ENCODE results near the gene VAV3. TPM values are rescaled to one million over a fixed set of nuclear protein-coding genes. Genes with fewer than 3 reads are reported as not detected.

Gene VAV3
- total RNA-seq, 2 donors from 2014 or later: 1.7 to 4.9 TPM

DNA sequence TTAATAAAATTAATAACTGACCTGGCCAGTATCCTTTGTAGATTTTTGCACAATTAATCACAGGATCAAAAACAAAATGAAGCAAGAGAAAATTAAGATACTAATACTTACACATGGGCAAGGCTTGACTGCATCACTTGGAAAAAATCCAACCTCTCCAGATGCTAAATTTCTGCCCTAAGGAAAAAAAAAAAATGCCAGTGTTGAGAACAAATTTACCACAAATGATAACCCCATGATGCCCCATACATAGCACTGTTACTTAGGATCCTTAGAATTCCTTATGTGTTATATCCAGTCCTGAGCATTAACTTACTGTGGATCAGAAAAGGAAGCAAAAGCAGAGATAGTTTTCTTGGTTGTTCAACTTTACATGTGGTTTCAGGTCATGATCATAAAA is 347.5 kb downstream of the VAV3 start:
- no peak overlapping the region for H3K4me3 Mint-ChIP-seq
- no peak overlapping the region for H3K27ac Mint-ChIP-seq
- no peaks in the 10 kb centered on the region for H3K27me3 Mint-ChIP-seq
- H3K4me1 Mint-ChIP-seq: peaks cover under 1% of the 10 kb centered on the region
- no peak for ATAC-seq (replicated peaks)
- H3K9me3 Mint-ChIP-seq: peaks cover 20% of the 10 kb centered on the region
- peaks cover 27% of the 10 kb centered on the region for H3K36me3 Mint-ChIP-seq (ENCODE audit: low read depth)

DNA sequence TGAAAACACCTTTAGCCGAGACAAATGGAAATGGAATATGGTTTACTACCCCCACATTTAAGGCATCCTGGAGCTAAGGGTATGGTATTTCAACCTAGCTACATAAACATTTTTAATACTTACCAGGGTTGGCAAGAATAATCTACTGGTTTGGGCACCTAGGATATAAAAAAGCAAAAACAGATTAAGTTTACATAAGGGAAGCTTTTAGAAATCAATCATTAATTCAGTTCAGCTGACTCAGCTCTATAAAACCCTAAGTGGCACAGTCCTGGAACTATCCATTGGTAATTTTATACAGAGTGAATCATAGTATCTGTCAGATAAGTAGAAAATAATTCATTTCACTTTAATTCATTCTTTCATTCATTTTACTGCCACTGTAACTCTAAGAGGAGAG is 355.2 kb downstream of the VAV3 start:
- Mint-ChIP-seq H3K27ac (no peak overlapping the region), H3K4me1 (no peaks in the 10 kb centered on the region), H3K9me3 (peaks cover 13% of the 10 kb centered on the region), H3K4me3 (no peak overlapping the region), H3K27me3 (no peaks in the 10 kb centered on the region), H3K36me3 (ENCODE audit: low read depth) (peaks cover 1% of the 10 kb centered on the region)
- no peak for ATAC-seq (replicated peaks)

GRCh38 chr1:107604825-107605224 is 360.2 kb downstream of the VAV3 start:
- ATAC-seq (replicated peaks): no peak
- Mint-ChIP-seq H3K4me1 (no peaks in the 10 kb centered on the region), H3K27me3 (no peaks in the 10 kb centered on the region), H3K36me3 (ENCODE audit: low read depth) (no peaks in the 10 kb centered on the region), H3K27ac (no peak overlapping the region), H3K9me3 (peaks cover 3% of the 10 kb centered on the region), H3K4me3 (no peak overlapping the region)

GRCh38 chr1:107600607-107601160 is 364.3 kb downstream of the VAV3 start:
- Mint-ChIP-seq H3K27ac (no peak overlapping the region), H3K4me3 (no peak overlapping the region), H3K4me1 (no peaks in the 10 kb centered on the region), H3K9me3 (no peaks in the 10 kb centered on the region), H3K36me3 (ENCODE audit: low read depth) (peaks cover 10% of the 10 kb centered on the region), H3K27me3 (no peaks in the 10 kb centered on the region)
- ATAC-seq (replicated peaks): no peak

GRCh38 chr1:107599220-107599619 is 365.8 kb downstream of the VAV3 start:
- Mint-ChIP-seq H3K27ac (no peak overlapping the region), H3K36me3 (ENCODE audit: low read depth) (peaks cover 20% of the 10 kb centered on the region), H3K4me1 (peaks cover 4% of the 10 kb centered on the region), H3K4me3 (no peak overlapping the region), H3K27me3 (no peaks in the 10 kb centered on the region), H3K9me3 (no peaks in the 10 kb centered on the region)
- no peak for ATAC-seq (replicated peaks)

DNA sequence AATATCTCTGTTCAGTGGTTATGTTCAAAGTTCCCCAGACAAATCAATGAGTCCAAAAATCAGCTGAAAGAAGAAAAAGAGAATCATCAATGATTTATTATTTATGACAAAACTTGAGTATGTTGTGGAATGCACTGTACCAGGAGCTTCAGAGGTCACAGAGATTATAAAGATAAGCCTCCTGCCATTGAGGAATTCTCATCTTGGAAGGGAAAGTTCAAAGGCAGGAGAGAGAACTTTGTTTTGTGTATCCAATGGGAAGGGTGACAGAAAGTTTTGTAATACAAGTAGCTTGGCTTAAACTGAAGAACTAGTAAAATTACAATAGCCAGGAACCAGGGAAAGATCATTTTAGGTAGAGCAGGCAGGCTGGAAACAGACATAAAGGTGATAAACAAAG is 367.7 kb downstream of the VAV3 start:
- no peak overlapping the region for H3K27ac Mint-ChIP-seq
- peaks cover 13% of the 10 kb centered on the region for H3K4me1 Mint-ChIP-seq

GRCh38 chr1:107594536-107594935 is 370.4 kb downstream of the VAV3 start:
- H3K27me3 Mint-ChIP-seq: no peaks in the 10 kb centered on the region
- no peak for ATAC-seq (replicated peaks)
- no peaks in the 10 kb centered on the region for H3K9me3 Mint-ChIP-seq
- H3K36me3 Mint-ChIP-seq (ENCODE audit: low read depth): peaks cover 20% of the 10 kb centered on the region
- no peak overlapping the region for H3K27ac Mint-ChIP-seq
- H3K4me3 Mint-ChIP-seq: no peak overlapping the region
- peaks cover 13% of the 10 kb centered on the region for H3K4me1 Mint-ChIP-seq

More for the DNA sequence above, 367.7 kb downstream of the VAV3 start:
- no peak overlapping the region for H3K4me3 Mint-ChIP-seq
- ATAC-seq (replicated peaks): no peak
- no peaks in the 10 kb centered on the region for H3K27me3 Mint-ChIP-seq
- peaks cover 20% of the 10 kb centered on the region for H3K36me3 Mint-ChIP-seq (ENCODE audit: low read depth)
- H3K9me3 Mint-ChIP-seq: no peaks in the 10 kb centered on the region

GRCh38 chr1:107593501-107594209 is 371.3 kb downstream of the VAV3 start:
- Mint-ChIP-seq H3K27me3 (no peaks in the 10 kb centered on the region), H3K4me1 (peaks cover 13% of the 10 kb centered on the region), H3K9me3 (no peaks in the 10 kb centered on the region), H3K27ac (no peak overlapping the region), H3K36me3 (ENCODE audit: low read depth) (peaks cover 20% of the 10 kb centered on the region), H3K4me3 (no peak overlapping the region)
- ATAC-seq (replicated peaks): peak; percentile 90

GRCh38 chr1:107590900-107591622 is 373.9 kb downstream of the VAV3 start:
- Mint-ChIP-seq H3K27ac (no peak overlapping the region), H3K4me3 (no peak overlapping the region), H3K36me3 (ENCODE audit: low read depth) (peaks cover 14% of the 10 kb centered on the region), H3K27me3 (no peaks in the 10 kb centered on the region), H3K4me1 (peaks cover 13% of the 10 kb centered on the region), H3K9me3 (no peaks in the 10 kb centered on the region)
- no peak for ATAC-seq (replicated peaks)

GRCh38 chr1:107590087-107590486 is 374.9 kb downstream of the VAV3 start:
- H3K4me3 Mint-ChIP-seq: no peak overlapping the region
- peaks cover 13% of the 10 kb centered on the region for H3K4me1 Mint-ChIP-seq
- no peak overlapping the region for H3K27ac Mint-ChIP-seq
- no peaks in the 10 kb centered on the region for H3K9me3 Mint-ChIP-seq
- peaks cover 6% of the 10 kb centered on the region for H3K36me3 Mint-ChIP-seq (ENCODE audit: low read depth)
- no peaks in the 10 kb centered on the region for H3K27me3 Mint-ChIP-seq
- no peak for ATAC-seq (replicated peaks)

DNA sequence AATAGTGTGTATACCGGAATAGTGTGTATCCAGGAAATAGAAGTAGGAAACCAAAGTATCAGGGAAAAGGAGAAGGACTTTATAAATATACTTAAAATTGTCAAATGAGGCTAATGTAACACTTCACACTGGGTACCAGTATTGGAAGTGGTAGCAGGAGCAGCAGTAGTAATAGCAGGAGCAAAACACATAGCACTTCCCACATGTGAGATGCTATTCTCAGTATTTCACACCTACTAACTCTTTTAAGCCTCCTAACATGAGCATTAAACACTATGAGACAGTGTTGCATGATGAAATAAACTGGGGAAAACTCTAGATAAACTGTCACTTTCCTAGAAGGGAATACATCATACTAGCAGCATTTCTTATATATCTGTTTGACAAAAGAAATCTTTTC is 376.7 kb downstream of the VAV3 start:
- no peaks in the 10 kb centered on the region for H3K36me3 Mint-ChIP-seq (ENCODE audit: low read depth)
- no peaks in the 10 kb centered on the region for H3K9me3 Mint-ChIP-seq
- H3K4me1 Mint-ChIP-seq: no peaks in the 10 kb centered on the region
- no peak overlapping the region for H3K27ac Mint-ChIP-seq
- H3K4me3 Mint-ChIP-seq: no peak overlapping the region
- no peaks in the 10 kb centered on the region for H3K27me3 Mint-ChIP-seq
- no peak for ATAC-seq (replicated peaks)

- Mint-ChIP-seq H3K4me1 (no peaks in the 10 kb centered on the region), H3K9me3 (no peaks in the 10 kb centered on the region), H3K27me3 (no peaks in the 10 kb centered on the region), H3K36me3 (ENCODE audit: low read depth) (peaks cover 8% of the 10 kb centered on the region), H3K4me3 (no peak overlapping the region), H3K27ac (no peak overlapping the region)
- no peak for ATAC-seq (replicated peaks)
Observed at GRCh38 chr1:107575226-107575625, 389.8 kb downstream of the VAV3 start.

- H3K4me3 Mint-ChIP-seq: no peak overlapping the region
- no peaks in the 10 kb centered on the region for H3K9me3 Mint-ChIP-seq
- peaks cover 8% of the 10 kb centered on the region for H3K36me3 Mint-ChIP-seq (ENCODE audit: low read depth)
- H3K27me3 Mint-ChIP-seq: no peaks in the 10 kb centered on the region
- H3K4me1 Mint-ChIP-seq: no peaks in the 10 kb centered on the region
- no peak overlapping the region for H3K27ac Mint-ChIP-seq
- ATAC-seq (replicated peaks): no peak
Observed at GRCh38 chr1:107574044-107574443, 390.9 kb downstream of the VAV3 start.

DNA sequence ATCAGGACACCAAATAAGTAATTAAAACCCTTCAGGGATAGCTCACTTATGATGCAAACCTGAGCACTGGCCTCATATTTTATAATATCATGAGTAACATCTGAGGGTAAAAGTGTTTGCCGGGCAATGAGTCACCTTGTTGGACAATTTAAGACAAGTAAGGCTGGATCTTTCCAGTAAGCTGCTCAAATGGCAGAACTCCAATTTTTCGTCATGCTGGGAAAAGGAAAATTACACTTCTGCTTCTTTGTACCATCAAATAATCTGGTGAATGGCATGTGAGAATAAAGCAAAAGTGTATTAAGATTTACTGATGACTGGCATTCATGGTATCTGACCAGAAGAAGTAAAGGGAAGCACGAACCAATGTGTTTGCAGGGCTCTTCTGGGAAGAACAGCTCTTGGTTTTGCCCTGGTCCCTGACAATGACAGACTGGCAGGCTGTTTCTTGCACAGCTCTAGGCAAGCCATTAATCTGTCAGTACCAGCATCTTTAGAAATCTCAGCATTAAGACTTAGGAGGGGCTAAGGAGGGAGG is 392.2 kb downstream of the VAV3 start:
- Mint-ChIP-seq H3K9me3 (no peaks in the 10 kb centered on the region), H3K36me3 (ENCODE audit: low read depth) (peaks cover 8% of the 10 kb centered on the region), H3K4me3 (no peak overlapping the region), H3K27me3 (no peaks in the 10 kb centered on the region), H3K4me1 (no peaks in the 10 kb centered on the region), H3K27ac (no peak overlapping the region)
- no peak for ATAC-seq (replicated peaks)

DNA sequence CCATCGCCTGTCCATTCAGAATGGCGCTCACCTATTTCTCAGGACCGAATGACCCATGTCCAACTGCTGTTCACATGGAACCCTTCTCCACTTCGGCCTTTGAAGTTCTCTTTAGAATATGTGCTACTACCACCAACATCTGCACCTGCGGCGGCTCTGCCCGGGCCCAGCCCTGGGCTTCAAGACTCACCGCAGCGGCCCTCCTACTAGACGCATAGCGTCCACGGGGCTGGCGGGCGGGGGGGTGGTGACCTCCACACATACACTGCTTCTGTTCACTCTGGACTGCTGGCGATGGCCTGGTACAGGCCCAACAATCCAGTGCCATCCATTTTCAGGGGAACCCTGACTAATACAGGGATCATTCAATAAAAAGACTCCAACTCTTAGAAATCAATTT is 394.2 kb downstream of the VAV3 start:
- Mint-ChIP-seq H3K4me3 (no peak overlapping the region), H3K27me3 (no peaks in the 10 kb centered on the region), H3K4me1 (no peaks in the 10 kb centered on the region), H3K9me3 (no peaks in the 10 kb centered on the region), H3K27ac (no peak overlapping the region), H3K36me3 (ENCODE audit: low read depth) (peaks cover 8% of the 10 kb centered on the region)
- ATAC-seq (replicated peaks): no peak
